CD4-positive, alpha-beta T cell treated with Interleukin-12 subunit alpha and Interleukin-12 subunit beta, for 1 hour (primary cell): Measurements from ENCODE around the gene PTPN5.

Experiments used
- DNase-seq: peaks from one replicate; pipeline ENCODE4 v3.0.0-alpha.2; 2020

PTPN5 gene

GRCh38 chr11:18736590-18737148 lies 54.9 kb downstream of the PTPN5 start:
- no peak for DNase-seq

- DNase-seq: no peak
Measured at GRCh38 chr11:18733202-18733601, 58.4 kb downstream of the PTPN5 start.

GRCh38 chr11:18731949-18732821 lies 59.4 kb downstream of the PTPN5 start:
- peak; percentile 71 for DNase-seq

- DNase-seq: no peak
Measured at GRCh38 chr11:18731441-18731840, 60.2 kb downstream of the PTPN5 start.

- DNase-seq: no peak
Measured at GRCh38 chr11:18730020-18730419, 61.6 kb downstream of the PTPN5 start.

DNA sequence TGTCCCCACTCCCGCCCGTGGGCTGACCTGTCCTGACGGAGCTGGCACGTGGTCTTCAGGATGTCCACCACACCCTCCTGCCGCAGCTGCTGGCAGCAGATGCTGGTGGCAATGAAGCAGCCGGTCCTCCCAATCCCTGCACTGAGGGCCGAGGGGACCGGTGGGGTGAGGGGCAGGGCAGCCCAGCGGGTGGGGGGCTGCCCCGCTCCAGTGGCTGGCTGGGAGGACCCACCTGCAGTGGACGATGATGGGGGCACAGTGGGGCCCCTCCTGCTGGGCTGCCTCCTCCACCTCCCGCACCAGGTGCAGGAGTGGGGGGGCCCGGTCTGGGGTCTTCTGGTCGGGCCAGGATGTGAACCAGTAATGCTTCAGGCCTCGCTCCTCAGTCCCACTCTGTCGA lies 62.2 kb downstream of the PTPN5 start:
- no peak for DNase-seq

GRCh38 chr11:18728658-18729057 lies 62.9 kb downstream of the PTPN5 start:
- no peak for DNase-seq

GRCh38 chr11:18727479-18728236 lies 63.9 kb downstream of the PTPN5 start:
- peak; percentile 60 for DNase-seq

GRCh38 chr11:18726040-18726439 lies 65.6 kb downstream of the PTPN5 start, which contains the start of gene IGSF22:
Gene IGSF22, minus strand, starts transcription at chr11:18726188. Its CDS starts 1,952 bp downstream, at chr11:18724236.
- DNase-seq: no peak

DNA sequence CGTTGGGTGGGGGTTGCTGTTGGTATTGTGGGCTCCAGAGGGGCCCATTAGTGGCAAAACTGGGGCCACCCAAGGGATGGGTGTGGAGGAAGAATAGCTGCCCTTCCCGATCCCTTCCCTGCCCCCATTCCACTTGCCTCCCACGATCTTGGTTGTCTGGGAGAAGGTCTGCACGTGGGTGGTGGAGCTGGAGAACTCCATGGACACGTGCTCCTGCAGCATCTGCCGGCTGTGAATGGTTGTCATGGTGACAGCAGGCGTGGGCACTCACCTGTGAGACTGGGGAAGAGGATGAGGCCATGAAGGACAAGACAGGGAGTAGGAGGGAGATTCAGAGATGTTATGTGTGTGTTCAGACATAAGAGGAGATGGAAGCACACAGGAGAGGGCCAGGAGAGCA lies 67.6 kb downstream of the PTPN5 start:
- DNase-seq: no peak

- DNase-seq: no peak
Measured at GRCh38 chr11:18722293-18722637, 69.3 kb downstream of the PTPN5 start.

- DNase-seq: peak; percentile 68
Measured at GRCh38 chr11:18721561-18722292, 69.9 kb downstream of the PTPN5 start.

- peak; percentile 87 for DNase-seq
Measured at GRCh38 chr11:18720808-18721560, 70.6 kb downstream of the PTPN5 start.

DNA sequence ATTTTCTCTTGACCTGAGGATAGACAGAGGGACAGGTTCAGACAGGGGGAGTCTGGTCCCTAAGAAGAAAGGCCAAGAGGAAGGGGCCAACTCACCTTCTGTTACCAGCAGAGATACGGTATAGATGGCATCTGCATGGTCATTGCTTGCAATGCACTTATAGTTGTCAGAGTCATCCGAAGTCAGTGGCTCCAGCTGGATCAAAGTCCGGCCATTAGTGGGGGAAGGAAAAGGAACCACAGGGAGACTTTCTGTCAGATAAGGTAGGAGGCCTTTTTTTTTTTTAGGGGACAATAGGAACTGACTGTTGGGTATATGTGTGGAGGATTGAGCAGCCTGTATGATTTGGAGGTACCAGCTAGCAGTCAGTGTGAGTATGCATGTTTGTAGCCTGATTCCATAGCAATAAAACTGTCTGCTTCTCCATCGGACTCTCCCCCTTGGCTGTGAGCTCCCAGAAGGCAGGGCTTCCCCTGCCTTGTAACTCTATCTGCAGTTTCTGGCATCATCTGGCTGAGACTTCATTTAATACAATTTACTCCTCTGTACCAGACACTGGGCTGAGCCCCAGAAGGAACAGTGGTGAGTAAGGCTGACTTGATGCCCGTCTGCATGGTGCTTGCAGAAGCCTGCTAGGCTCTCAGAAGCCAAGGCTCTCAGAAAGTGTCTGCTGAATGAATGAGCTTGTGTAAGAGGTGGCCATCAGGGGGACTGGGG lies 71.3 kb downstream of the PTPN5 start:
- no peak for DNase-seq

DNA sequence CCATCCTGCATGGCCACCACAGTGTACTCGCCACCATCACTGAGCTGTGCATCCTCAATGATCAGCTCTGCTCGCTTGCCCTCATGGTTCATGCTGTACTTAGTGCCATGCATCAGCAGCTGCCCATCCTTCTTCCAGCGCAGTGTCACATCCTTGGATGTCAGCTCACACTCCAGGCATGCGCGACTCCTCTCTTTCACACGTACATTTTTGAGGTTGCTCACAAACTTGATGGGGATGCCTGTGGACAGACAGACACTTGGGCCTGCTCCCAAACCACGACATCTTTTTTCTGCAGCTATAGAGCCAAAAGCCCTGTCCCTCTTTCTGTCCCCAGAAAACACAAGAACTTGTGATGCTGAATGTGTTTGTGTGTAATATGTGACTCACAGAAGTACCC lies 76.1 kb downstream of the PTPN5 start:
- no peak for DNase-seq

GRCh38 chr11:18714443-18714780 lies 77.2 kb downstream of the PTPN5 start:
- no peak for DNase-seq

- DNase-seq: no peak
Measured at GRCh38 chr11:18713646-18714442, 77.8 kb downstream of the PTPN5 start.

DNA sequence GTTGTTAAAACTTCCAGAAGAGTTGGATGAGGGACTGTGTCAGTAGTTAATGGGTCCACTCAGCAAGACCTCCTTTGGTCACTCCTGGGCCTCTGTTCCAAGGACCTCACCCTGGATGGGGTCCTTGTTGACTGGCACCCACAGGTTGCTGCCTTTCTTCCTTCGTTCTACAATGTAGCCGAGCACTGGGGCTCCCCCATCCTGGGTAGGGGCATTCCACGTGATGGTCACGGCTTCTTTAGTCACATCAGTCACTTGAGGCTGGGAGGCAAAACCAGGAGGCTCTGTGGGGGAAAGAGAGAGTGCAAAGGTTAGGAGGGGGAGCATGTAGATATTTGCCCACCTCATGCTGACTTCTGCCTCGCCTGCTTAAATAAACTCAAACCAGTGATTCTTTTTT lies 81.1 kb downstream of the PTPN5 start:
- DNase-seq: no peak

DNA sequence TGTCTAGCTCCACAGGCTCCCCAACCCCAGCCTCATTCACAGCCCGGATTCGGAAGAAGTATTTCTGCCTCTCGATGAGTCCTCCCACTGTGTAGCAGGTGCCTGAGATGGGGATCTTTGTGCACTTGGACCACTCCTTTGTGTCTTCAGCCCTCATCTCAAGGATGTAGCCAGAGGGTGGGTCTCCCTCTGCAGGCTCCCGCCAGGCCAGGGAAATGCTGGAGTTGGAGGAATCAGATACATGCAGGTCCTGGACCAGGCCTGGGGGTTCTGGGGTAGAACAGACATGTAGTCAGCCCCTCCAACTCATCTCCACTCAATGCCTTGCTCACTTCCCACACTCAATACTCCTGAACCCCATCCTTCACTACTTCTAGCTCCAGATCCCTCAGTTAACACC lies 82.2 kb downstream of the PTPN5 start:
- no peak for DNase-seq

DNA sequence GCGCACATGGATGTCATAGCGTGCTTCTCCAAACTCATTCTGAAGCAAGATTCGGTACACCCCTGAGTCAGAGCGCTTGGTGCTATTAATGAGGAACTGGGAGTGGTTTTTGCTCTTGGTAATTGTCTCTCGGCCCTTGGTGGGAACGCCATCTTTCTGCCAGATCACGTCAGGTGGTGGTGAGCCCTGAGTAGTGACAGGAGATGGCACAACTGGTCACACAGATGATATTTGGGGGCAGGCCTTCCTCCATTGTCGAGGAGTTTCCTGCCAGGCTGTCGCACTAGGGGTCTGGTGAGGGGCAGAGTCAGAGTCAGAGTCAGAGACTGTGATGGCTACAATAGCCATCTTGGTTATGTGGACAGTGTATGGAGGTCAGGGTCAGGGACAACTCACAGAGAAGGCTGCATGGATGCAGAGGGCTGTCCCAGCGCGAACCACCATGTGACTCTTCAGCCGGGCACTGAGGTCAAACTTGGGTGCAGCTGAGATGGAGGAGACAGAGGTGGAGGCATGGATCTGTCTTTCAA lies 83.7 kb downstream of the PTPN5 start:
- no peak for DNase-seq
